GM23338 (cell line): ENCODE measurements around the gene AKAP8L. TPM values are rescaled to one million over a fixed set of nuclear protein-coding genes. Genes with fewer than 3 reads are reported as not detected.

Experiments
- ATAC-seq: fragments of 200-7000 bp; cut with Tn5 transposase; 3 replicates; pipeline ENCODE4 v1.9.1; 2020
- DNase-seq: peaks from one replicate; pipeline ENCODE4 v3.0.0-alpha.2; 2015; ENCODE audit warnings: low spot score
- H2AFZ ChIP-seq: fragments of 200-600 bp; sonication (generic); 2 replicates; pipeline ENCODE4 v1.8.0; 2016; ENCODE audit warnings: antibody characterized with exemption, mild to moderate bottlenecking, moderate library complexity
- H3F3A ChIP-seq: fragments of 200-600 bp; sonication (generic); replicated peaks from 2 replicates; pipeline ENCODE4 v1.8.0; 2017; ENCODE audit warnings: antibody characterized with exemption, mixed run types, low read depth
- H3K27ac ChIP-seq: fragments of 200-600 bp; sonication (generic); 2 replicates; pipeline ENCODE4 v1.6.1; 2016; ENCODE audit warnings: low read depth
- H3K27me3 ChIP-seq: fragments of 200-600 bp; sonication (generic); 2 replicates; pipeline ENCODE4 v1.8.0; 2016; ENCODE audit warnings: mild to moderate bottlenecking, mixed run types, moderate library complexity; ENCODE audit not compliant: insufficient read depth
- H3K36me3 ChIP-seq: fragments of 200-600 bp; sonication (generic); 2 replicates; pipeline ENCODE4 v1.8.0; 2016; ENCODE audit warnings: mild to moderate bottlenecking; ENCODE audit not compliant: insufficient read depth
- H3K4me1 ChIP-seq: fragments of 200-600 bp; sonication (generic); 2 replicates; pipeline ENCODE4 v1.8.0; 2016; ENCODE audit warnings: mild to moderate bottlenecking, moderate library complexity; ENCODE audit not compliant: insufficient read depth
- H3K4me2 ChIP-seq: fragments of 200-600 bp; sonication (generic); 2 replicates; pipeline ENCODE4 v1.7.1; 2017; ENCODE audit warnings: mixed run types
- H3K4me3 ChIP-seq: fragments of 200-600 bp; sonication (generic); 2 replicates; pipeline ENCODE4 v1.6.1; 2016; ENCODE audit warnings: mixed run types
- H3K79me2 ChIP-seq: fragments of 200-600 bp; sonication (generic); replicated peaks from 2 replicates; pipeline ENCODE4 v1.8.0; 2017; ENCODE audit warnings: mild to moderate bottlenecking; ENCODE audit not compliant: insufficient read depth
- H3K9me2 ChIP-seq: fragments of 200-600 bp; sonication (generic); 2 replicates; pipeline ENCODE4 v1.8.0; 2017; ENCODE audit not compliant: insufficient read depth
- H4K20me1 ChIP-seq: fragments of 200-600 bp; sonication (generic); replicated peaks from 2 replicates; pipeline ENCODE4 v1.8.0; 2017; ENCODE audit warnings: mild to moderate bottlenecking; ENCODE audit not compliant: insufficient read depth
- H3K27ac Mint-ChIP-seq: 2 replicates; pipeline ENCODE4 v1.8.0; 2020; ENCODE audit warnings: inconsistent platforms, mild to moderate bottlenecking, moderate library complexity, mixed read lengths
- H3K27me3 Mint-ChIP-seq: 3 replicates; pipeline ENCODE4 v1.8.0; 2022; ENCODE audit warnings: low read depth, mild to moderate bottlenecking, moderate library complexity, mixed read lengths, inconsistent platforms; ENCODE audit not compliant: insufficient read depth, poor library complexity
- H3K36me3 Mint-ChIP-seq: 3 replicates; pipeline ENCODE4 v1.8.0; 2021; ENCODE audit warnings: low read depth, mild to moderate bottlenecking, inconsistent platforms, moderate library complexity, mixed read lengths
- H3K4me1 Mint-ChIP-seq: 3 replicates; pipeline ENCODE4 v1.8.0; 2020; ENCODE audit warnings: mild to moderate bottlenecking, inconsistent platforms, mixed read lengths
- H3K4me3 Mint-ChIP-seq: 3 replicates; pipeline ENCODE4 v1.8.0; 2021; ENCODE audit warnings: moderate library complexity, mild to moderate bottlenecking, inconsistent platforms, mixed read lengths
- H3K9me3 Mint-ChIP-seq: 3 replicates; pipeline ENCODE4 v1.8.0; 2020; ENCODE audit warnings: moderate library complexity, mild to moderate bottlenecking, inconsistent platforms, mixed read lengths
- CREB1 ChIP-seq: fragments of 250-450 bp; sonication (Bioruptor Pico); IDR thresholded peaks from 2 replicates; pipeline ENCODE4 v1.5.0; 2020; ENCODE audit warnings: low read depth, mild to moderate bottlenecking, moderate library complexity
- CTCF ChIP-seq, 2 experiments: fragments of 200-600 bp in 1 of 2; sonication (generic) in 1 of 2; conservative IDR thresholded peaks; 2 replicates each; pipeline versions ENCODE4 v1.5.1 to v1.6.1; 2016 to 2017; ENCODE audit warnings: antibody characterized with exemption in 2 of 2, low read depth in 2 of 2, mild to moderate bottlenecking in 2 of 2, moderate library complexity in 1 of 2
- ETS1 ChIP-seq: IDR thresholded peaks from 2 replicates; pipeline ENCODE4 v1.6.1; 2016; ENCODE audit warnings: antibody characterized with exemption
- EZH2 ChIP-seq: fragments of 200-600 bp; sonication (generic); IDR thresholded peaks from one replicate; pipeline ENCODE4 v1.8.0; 2017; ENCODE audit warnings: antibody characterized with exemption, mild to moderate bottlenecking, low read depth; ENCODE audit not compliant: unreplicated experiment
- EZH2phosphoT487 ChIP-seq: fragments of 200-600 bp; sonication (generic); IDR thresholded peaks from one replicate; pipeline ENCODE4 v1.8.1; 2018; ENCODE audit warnings: antibody characterized with exemption; ENCODE audit not compliant: unreplicated experiment
- JUNB ChIP-seq: IDR thresholded peaks from one replicate; pipeline ENCODE4 v1.6.1; 2016; ENCODE audit warnings: antibody characterized with exemption; ENCODE audit not compliant: unreplicated experiment
- NANOG ChIP-seq: IDR thresholded peaks from 2 replicates; pipeline ENCODE4 v1.6.1; 2016; ENCODE audit warnings: antibody characterized with exemption, borderline replicate concordance
- POLR2AphosphoS5 ChIP-seq: IDR thresholded peaks from 2 replicates; pipeline ENCODE4 v1.6.1; 2016; ENCODE audit warnings: antibody characterized with exemption, low read depth
- REST ChIP-seq: IDR thresholded peaks from one replicate; pipeline ENCODE4 v1.6.1; 2018; ENCODE audit warnings: antibody characterized with exemption; ENCODE audit not compliant: unreplicated experiment
- STAT1 ChIP-seq: IDR thresholded peaks from one replicate; pipeline ENCODE4 v1.6.1; 2016; ENCODE audit warnings: antibody characterized with exemption; ENCODE audit not compliant: unreplicated experiment
- ZNF114 ChIP-seq: fragments of 250-450 bp; sonication (Bioruptor Pico); IDR thresholded peaks from 2 replicates; pipeline ENCODE4 v1.5.0; 2020; ENCODE audit warnings: mild to moderate bottlenecking, moderate library complexity
- ZNF331 ChIP-seq: fragments of 250-450 bp; sonication (Bioruptor Pico); IDR thresholded peaks from 2 replicates; pipeline ENCODE4 v1.5.0; 2020; ENCODE audit warnings: low read depth, mild to moderate bottlenecking, moderate library complexity
- ZNF462 ChIP-seq: fragments of 250-450 bp; sonication (Bioruptor Pico); IDR thresholded peaks from 2 replicates; pipeline ENCODE4 v1.5.0; 2020; ENCODE audit warnings: mild to moderate bottlenecking, moderate library complexity
- polyA plus RNA-seq: library from polyadenylated mRNA; unstranded; fragments of >200 nt; fragmentation: Nextera tagmentation; extraction: Ambion mirVana; gene quantifications from 2 replicates; pipeline ENCODE4 v1.2.1, GENCODE V29; 2016
- total RNA-seq: library from RNA; depleted of rRNA; stranded (reverse); fragments of >200 nt; shearing (Covaris generic); gene quantifications from 2 replicates; pipeline ENCODE4 v1.2.3, GENCODE V29; 2014

AKAP8L gene
- total and polyA plus RNA-seq, 2 experiments from 2014 or later: 78.8 to 165 TPM

GRCh38 chr19:15432629-15433518, 14.1 kb upstream of the AKAP8L start:
- H3K9me3 Mint-ChIP-seq: no peaks in the 10 kb centered on the region; the same call in 2 of the 3 replicates
- H3K36me3 Mint-ChIP-seq: no peaks in the 10 kb centered on the region; the same call in 2 of the 3 replicates
- Histone ChIP-seq H3K27ac (no peak overlapping the region), H2AFZ (peak overlapping the region; percentile 99), H3K79me2 (peaks cover 18% of the 10 kb centered on the region), H3F3A (peaks cover 4% of the 10 kb centered on the region; the same call in 1 of the 2 replicates), H3K4me3 (peak overlapping the region; percentile 92), H3K36me3 (no peaks in the 10 kb centered on the region), H3K27me3 (no peaks in the 10 kb centered on the region), H4K20me1 (peaks cover 16% of the 10 kb centered on the region), H3K4me1 (0 out of 2 replicates have a peak, but pooled peaks cover 6% of the 10 kb centered on the region), H3K4me2 (peak overlapping the region; percentile 94), H3K9me2 (no peaks in the 10 kb centered on the region)
- ATAC-seq (peak; percentile 81), DNase-seq (peak; percentile 92)
- peak overlapping the region; percentile 94 for H3K4me3 Mint-ChIP-seq
- peaks cover 12% of the 10 kb centered on the region for H3K27me3 Mint-ChIP-seq
- H3K4me1 Mint-ChIP-seq: peaks cover 21% of the 10 kb centered on the region
- H3K27ac Mint-ChIP-seq: peak overlapping the region; percentile 80
- TF ChIP-seq ZNF331 (no peak), ZNF462 (CRISPR knock-in tag) (no peak), ETS1 (0 out of 2 replicates have a peak, but pooled peaks have one; percentile 30), CREB1 (CRISPR knock-in tag) (peak; percentile 58), POLR2AphosphoS5 (peak; percentile 42; the same call in 1 of the 2 replicates), REST (no peak), STAT1 (no peak), EZH2phosphoT487 (no peak), NANOG (no peak), CTCF (conservative IDR thresholded peaks at IDR 0.05; ENCODE audit: low read depth in 2 of 2) (no peak), EZH2 (no peak), JUNB (no peak), ZNF114 (CRISPR knock-in tag) (no peak)
